GM19452 (cell line): Measurements from ENCODE around the gene TMEM132A.
A peak's percentile ranks its signal among the peaks of the same experiment; 100 is the strongest.

Experiments used
- ATAC-seq: cut with Tn5 transposase; IDR thresholded peaks from one replicate; pipeline ENCODE4 v1.9.1; 2021; ENCODE audit not compliant: unreplicated experiment

TMEM132A gene, protein sequence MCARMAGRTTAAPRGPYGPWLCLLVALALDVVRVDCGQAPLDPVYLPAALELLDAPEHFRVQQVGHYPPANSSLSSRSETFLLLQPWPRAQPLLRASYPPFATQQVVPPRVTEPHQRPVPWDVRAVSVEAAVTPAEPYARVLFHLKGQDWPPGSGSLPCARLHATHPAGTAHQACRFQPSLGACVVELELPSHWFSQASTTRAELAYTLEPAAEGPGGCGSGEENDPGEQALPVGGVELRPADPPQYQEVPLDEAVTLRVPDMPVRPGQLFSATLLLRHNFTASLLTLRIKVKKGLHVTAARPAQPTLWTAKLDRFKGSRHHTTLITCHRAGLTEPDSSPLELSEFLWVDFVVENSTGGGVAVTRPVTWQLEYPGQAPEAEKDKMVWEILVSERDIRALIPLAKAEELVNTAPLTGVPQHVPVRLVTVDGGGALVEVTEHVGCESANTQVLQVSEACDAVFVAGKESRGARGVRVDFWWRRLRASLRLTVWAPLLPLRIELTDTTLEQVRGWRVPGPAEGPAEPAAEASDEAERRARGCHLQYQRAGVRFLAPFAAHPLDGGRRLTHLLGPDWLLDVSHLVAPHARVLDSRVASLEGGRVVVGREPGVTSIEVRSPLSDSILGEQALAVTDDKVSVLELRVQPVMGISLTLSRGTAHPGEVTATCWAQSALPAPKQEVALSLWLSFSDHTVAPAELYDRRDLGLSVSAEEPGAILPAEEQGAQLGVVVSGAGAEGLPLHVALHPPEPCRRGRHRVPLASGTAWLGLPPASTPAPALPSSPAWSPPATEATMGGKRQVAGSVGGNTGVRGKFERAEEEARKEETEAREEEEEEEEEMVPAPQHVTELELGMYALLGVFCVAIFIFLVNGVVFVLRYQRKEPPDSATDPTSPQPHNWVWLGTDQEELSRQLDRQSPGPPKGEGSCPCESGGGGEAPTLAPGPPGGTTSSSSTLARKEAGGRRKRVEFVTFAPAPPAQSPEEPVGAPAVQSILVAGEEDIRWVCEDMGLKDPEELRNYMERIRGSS

GRCh38 chr11:60924110-60924905 lies at the start of gene TMEM132A:
Gene TMEM132A (plus strand): TSS chr11:60924460. CDS start chr11:60924634, 174 bp downstream.
- ATAC-seq, result no peak

DNA sequence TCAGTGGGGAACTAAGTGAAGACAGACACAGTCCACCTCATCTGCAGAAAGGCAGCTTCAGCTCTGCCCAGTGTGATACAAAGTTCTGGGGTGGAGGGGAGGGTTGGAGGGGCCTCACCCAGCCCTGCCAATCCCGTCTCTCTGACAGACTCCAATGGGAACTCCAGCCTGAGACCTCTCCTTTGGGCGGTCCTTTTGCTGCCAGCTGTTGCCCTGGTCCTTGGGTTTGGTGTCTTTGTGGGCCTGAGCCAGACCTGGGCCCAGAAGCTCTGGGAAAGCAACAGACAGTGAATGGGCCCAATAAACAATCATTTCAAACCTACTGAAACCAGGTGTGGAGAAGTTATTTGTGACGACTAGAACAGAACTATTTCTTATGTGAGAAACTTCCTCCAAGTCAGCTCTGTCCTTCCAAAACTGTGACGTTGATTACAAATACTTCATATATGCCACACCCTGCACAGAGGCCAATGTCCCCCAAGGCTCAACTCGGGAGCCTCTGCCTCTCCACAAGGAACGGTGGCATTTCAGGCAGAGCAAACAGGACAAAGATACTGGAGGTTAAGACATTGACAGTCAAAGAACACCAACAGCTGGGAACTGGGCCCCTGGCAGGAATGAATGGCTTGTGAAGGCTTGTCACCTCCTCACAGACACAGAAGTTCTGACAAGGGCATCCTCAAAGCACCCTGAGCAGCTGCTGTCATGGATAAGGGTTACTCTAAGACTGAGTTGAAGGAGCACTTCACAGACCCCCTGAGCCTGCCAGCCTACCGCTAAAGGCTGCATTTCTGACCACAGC lies 48.7 kb upstream of the TMEM132A start:
- ATAC-seq, result no peak

DNA sequence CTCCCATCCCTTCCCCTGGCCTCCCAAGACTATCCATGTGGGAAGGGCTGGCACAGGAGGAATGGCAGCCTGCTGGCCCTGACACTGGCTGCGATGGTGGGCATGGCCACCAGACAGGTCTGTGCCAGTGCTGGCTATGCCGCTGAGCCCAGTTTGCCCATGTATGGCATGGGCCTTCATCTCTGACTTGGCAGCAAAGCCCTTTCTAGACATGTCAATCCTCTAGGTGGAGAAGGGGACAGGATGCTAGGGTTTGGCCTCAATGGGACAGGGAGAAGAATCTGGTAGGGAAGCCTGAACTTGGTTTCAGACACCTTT lies 48.1 kb upstream of the TMEM132A start:
- no peak for ATAC-seq

GRCh38 chr11:60878245-60879101 lies 45.8 kb upstream of the TMEM132A start:
- ATAC-seq, result no peak

DNA sequence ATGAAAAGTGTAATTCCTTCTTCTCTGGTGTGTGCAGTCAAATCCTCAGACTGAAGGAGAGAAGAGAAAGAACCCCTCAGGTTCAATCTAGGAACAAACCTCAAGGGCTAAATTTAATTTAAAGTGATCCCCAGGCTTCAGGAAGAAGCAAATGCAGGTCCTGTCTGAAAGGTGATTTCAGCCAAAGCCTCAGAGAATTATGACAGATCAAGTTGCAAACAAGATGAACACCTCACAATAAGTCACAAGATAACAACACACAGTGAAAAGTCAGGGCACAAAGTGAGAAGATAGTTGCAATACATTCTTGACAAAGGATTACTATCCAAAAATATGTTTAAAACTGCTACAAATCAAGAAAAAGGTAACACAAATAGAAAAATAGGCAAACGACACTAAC lies 45.2 kb upstream of the TMEM132A start:
- ATAC-seq, result no peak

DNA sequence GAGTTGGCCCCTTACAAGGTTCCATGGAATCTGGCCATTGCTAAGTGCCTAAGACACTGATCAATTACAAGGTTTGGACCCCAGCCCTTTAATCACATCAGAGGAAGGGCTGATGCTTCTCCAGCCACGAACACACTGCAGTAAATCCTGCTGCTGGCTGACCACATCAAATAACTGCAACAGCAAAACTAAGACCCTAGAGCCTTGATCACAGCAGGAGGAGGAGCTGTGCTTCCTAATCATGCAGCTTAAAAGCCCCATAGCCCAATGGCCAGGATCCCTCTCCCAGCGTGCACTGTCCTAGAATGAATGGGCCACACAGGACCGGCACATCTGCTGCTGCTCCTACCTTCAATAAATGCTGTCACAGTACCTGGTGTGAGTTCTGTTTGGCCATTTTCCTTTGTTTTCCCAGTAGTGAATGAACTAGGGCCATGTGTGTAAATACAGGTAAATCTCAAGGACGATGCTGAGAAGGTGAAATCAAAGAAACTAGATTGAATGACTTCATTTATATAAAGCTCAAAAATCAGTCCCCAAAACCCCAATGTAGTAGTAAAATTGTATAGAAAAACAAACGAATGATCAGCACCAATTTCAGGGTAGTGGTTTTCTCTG lies 44.2 kb upstream of the TMEM132A start:
- ATAC-seq, result no peak

DNA sequence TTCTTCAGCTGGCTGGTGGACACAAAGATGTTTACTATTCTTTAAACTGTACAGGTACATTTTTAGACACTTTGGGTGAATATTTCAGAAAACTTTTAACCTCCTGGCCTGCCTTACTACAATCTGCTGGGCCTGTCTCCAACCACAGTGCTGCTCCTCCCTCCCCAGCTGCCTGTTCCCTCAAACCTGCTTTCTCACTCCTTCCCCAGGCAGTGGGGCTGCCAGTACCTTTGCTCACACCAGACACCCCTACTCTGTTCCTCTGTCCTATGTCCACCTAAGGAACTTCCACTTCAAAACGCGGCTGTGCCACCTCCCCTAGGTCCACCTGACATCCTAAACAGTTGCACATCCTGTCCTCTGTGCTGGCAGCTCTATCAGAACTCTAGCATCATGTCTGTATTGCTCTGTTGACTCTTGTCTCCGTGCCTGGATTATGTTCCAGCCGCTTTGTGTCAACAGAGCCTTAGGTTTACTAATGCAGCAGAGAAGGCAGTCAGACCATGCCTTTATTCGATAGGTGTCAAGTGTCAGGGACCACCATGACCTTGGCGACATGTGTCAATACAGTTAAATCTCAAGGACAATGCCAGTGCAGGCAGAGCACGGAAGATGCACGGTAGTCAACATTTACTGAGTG lies 43.5 kb upstream of the TMEM132A start:
- ATAC-seq, result no peak

DNA sequence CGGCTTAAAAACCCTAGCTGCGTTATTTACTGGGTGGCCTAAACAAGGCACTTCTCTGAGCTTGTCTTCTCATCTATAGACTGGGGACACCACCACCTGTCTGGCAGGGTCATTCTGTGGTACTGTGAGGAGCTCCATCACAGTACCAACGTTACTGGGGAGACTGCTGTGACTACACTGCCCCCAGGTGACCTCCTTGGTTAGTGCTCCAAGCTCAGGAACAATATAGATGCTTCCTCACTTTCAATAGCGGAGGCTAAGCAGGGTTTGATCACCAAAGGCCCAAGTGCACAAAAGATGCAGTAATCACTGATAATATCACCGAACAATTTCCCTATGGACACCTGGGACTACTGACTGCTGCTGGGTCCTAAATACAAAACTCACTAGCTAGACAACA lies 36.7 kb upstream of the TMEM132A start:
- no peak for ATAC-seq

GRCh38 chr11:60889869-60890311 lies 34.4 kb upstream of the TMEM132A start:
- no peak for ATAC-seq

- no peak for ATAC-seq
Observed at GRCh38 chr11:60890696-60891095, 33.6 kb upstream of the TMEM132A start.

DNA sequence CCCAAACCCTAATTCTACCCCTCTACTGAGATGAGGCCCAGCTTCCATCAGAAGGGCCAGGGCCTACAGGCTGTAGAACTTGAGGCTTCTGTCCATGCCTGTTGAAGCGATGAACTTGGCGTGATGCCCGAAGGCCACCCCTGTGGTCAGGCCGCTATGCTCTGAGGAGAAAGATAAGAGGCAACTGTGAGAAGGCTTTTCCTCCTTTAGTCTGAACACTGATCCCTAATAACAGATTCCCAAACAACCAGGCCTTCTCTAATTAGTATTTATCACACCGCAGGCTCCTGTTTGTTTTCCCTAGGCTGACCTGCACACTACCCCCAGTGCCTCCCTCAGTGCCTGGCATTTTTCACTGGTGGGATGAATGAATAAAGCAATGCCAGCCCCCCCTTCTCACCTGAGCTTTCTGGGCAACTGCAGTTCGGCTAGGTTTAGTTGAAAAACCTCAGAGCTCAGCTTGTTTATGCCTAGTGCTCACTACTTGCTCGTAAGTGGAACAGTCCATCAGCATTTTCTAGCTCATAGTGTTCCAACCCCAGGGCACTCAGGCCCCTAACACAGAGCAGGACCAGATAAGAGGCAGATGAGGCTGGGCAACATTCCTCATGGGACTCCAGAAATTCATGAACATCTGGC lies 33.0 kb upstream of the TMEM132A start:
- ATAC-seq, result no peak

- ATAC-seq, result no peak
Observed at GRCh38 chr11:60895687-60896086, 28.6 kb upstream of the TMEM132A start.

- ATAC-seq, result no peak
Observed at GRCh38 chr11:60897496-60897895, 26.8 kb upstream of the TMEM132A start.

DNA sequence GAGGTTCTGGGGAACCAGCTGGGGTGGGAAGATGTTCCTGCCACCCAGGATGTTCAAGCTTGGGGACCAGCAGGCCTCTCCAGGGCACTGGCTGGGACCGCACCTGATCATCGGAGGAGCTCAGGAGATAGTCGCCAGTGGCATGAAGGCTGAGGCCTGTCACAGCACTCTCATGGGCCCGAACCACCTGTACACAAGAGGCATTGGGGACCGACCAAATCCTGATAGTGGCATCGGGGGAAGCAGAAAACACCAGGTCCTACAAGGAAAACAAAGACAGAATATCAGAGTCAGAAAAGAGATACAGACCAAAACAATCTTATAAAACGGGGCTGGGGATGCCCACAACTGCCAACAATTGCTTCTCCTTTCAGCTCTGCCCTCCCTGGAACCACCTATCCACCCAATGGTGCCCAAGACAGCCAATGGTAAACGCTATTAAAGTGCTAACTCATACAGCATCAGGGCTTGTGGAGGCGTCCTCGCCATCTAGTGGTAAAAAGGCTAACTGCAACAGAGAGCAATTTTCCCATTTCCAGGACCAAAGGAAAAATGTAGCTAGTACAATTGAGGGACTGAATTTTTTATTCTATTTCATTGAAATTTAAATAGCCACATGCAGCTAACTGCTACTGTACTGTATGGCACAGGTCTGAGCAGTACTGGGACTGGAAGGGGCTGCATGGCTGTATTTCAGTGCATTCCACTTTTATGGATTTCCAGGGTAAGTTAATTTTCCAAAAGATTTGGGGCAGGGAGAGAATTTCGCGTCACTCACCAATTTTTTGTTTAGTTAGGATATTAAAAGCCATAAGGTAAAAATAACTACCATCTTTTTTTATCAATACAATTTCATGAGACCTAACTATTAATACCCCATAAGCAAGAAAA lies 25.0 kb upstream of the TMEM132A start:
- ATAC-seq, result peak; percentile 53

- no peak for ATAC-seq
Observed at GRCh38 chr11:60899977-60900376, 24.3 kb upstream of the TMEM132A start.

DNA sequence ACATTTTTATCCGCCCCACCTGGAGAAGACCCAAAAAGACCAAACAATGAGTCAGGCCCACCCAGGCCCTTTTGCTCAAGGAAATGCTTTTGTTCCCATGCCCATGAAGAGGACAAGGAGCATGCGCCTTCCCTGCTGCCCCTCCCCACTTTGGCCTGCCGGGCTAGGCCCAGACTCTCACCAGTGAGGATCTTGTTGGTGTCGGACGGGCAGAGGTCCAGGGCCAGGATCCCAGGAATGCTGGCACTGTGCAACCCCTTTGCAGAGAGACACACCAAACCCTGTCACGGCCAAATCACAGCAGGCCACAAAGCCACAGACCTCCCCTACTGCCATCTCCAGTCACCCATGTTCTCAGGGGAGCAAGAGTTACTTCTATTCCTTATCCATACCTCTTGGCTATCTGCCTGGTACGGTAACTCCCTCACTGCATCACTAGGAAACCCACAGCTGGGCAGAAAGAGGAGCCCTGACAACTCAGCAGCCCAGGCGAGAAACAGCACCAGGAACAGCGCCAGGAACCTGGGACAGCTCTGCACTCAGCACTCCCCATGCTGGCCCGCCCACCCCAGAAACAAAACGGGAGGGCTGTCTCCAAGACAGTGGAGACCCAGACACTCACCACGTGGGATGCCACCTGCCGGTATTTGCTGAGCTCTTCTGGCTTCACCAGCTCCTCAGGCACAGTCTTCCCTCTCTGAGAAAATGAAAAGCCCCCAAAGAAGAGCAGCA lies 23.4 kb upstream of the TMEM132A start:
- ATAC-seq, result no peak
